HUES48 (cell line): Measurements from ENCODE around the gene RARG.
A peak's percentile ranks its signal among the peaks of the same experiment; 100 is the strongest.

Experiments
- H3K27ac ChIP-seq: one replicate; pipeline ENCODE4 v1.7.0; 2013; ENCODE audit warnings: low read depth, low read length, inconsistent platforms
- H3K27me3 ChIP-seq: 2 replicates; pipeline ENCODE4 v1.6.1; 2013; ENCODE audit warnings: mild to moderate bottlenecking, low read length; ENCODE audit not compliant: control insufficient read depth, insufficient read depth
- H3K36me3 ChIP-seq: 2 replicates; pipeline ENCODE4 v1.6.1; 2013; ENCODE audit warnings: low read length; ENCODE audit not compliant: control insufficient read depth, insufficient read depth
- H3K4me1 ChIP-seq: 2 replicates; pipeline ENCODE4 v1.6.1; 2013; ENCODE audit warnings: mild to moderate bottlenecking, low read length; ENCODE audit not compliant: control insufficient read depth, insufficient read depth
- H3K4me3 ChIP-seq: 2 replicates; pipeline ENCODE4 v1.5.1; 2013; ENCODE audit warnings: mild to moderate bottlenecking, low read depth, low read length
- H3K9ac ChIP-seq: 2 replicates; pipeline ENCODE4 v1.6.1; 2013; ENCODE audit warnings: mild to moderate bottlenecking, low read depth, low read length, moderate library complexity
- H3K9me3 ChIP-seq: 2 replicates; pipeline ENCODE4 v1.6.1; 2013; ENCODE audit warnings: low read length; ENCODE audit not compliant: control insufficient read depth, insufficient read depth

Gene RARG

DNA sequence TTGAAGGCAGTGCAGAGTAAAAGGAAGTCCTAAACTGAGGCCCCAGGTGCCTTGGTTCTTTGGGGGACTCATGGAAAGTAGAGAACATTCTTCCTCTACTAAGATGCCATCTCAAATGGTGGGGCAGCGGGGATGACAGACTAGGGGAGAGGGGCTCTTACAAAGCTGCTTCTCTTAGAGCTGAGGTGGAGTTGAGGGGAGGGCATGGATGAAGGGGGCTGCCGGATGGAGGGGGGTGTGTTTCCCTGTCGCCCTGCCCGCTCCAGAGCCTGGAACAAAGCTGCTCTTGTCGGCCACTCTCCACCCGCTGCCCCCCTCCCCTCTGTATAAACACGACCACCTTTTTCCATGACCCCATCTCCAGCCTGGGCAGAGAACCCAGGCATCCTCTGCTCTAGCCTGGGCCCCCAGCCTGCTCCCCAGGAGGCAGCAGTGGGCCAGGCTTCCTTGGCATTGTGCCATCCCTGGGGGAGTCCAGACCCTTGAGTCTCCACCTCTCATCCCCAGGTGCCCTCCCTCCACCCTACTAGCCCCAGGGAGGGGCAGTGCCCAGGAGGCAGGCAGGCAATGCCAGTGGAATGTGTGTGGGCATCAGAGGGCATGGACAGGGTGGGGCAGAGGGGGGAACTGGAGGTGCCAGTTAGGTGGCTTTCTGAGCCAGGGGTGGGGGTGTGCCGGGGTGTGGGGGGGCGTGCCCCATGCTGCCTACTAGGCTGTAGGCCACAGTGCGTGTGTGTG is 1.7 kb downstream of the RARG start:
- peaks cover 52% of the 10 kb centered on the region for H3K4me1 ChIP-seq
- H3K27ac ChIP-seq = no peak overlapping the region
- H3K9me3 ChIP-seq = no peaks in the 10 kb centered on the region
- H3K36me3 ChIP-seq = peaks cover 5% of the 10 kb centered on the region; the same call in 1 of the 2 replicates
- H3K9ac ChIP-seq = no peak overlapping the region
- no peaks in the 10 kb centered on the region; the same call in 1 of the 2 replicates for H3K27me3 ChIP-seq
- H3K4me3 ChIP-seq = no peak overlapping the region

DNA sequence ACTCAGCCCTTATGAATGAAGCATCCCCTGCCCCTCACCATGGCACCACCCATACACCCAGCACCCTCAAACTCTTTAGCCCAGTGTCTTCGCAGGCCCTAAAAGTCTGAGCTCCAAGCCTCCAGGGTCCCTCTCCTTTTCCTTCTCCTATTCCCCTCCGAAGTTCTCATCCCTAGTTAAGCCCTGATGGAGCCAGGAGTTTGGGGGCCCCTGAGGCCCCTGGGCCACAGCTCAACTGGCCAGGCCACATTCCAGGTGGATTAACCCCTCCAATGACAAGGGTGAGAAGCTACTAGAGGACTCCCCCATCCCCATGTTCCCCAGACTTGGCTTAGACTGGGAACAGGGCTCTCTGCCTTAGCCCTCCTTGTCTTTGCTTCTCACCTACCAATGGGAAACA is 2.6 kb downstream of the RARG start:
- Histone ChIP-seq H3K4me1 (peaks cover 51% of the 10 kb centered on the region), H3K27me3 (no peaks in the 10 kb centered on the region; the same call in 1 of the 2 replicates), H3K9me3 (no peaks in the 10 kb centered on the region), H3K4me3 (no peak overlapping the region), H3K27ac (no peak overlapping the region), H3K9ac (no peak overlapping the region), H3K36me3 (peaks cover 5% of the 10 kb centered on the region; the same call in 1 of the 2 replicates)

DNA sequence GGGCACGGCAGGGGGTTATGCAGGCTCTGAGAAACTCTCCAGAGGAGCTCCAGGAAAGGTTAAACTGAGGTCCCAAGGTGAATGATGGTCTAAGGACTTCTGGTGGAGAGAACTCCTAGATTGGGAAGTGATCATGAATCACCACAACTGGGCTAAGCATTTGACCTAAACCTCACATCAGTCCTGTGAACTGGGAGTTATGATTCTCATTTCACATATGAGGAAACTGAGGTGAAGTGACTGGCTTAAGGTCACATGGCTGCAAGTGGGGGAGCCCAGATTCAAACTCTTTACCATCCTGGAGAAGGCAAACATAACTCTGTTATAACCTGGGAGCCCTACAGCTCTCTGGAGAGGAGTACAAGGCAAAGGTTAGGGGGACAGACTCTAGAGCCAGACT is 4.2 kb downstream of the RARG start:
- Histone ChIP-seq H3K9ac (no peak overlapping the region), H3K4me3 (no peak overlapping the region), H3K27ac (no peak overlapping the region), H3K27me3 (no peaks in the 10 kb centered on the region; the same call in 1 of the 2 replicates), H3K4me1 (peaks cover 51% of the 10 kb centered on the region), H3K36me3 (peaks cover 5% of the 10 kb centered on the region; the same call in 1 of the 2 replicates), H3K9me3 (no peaks in the 10 kb centered on the region)

DNA sequence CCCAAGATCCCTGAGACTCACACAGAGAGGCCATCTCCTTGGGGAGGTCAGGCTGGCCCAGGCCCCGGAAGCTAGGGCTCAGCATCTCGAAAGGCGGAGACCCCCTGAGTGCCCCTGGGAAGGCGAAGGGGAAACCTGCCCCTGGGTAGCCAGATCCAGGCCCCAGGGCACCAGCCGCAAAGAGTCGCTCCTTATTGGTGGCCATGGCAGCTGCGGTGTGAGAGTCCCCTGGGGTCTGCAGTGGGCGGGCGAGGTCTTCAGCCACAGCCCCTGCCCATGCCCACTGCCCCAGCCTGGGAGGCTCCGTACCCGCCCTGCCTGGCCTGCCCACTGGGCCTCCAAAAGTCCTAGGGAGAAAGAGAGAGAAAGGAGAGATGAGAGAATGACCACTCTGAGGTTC is 4.7 kb downstream of the RARG start:
- Histone ChIP-seq H3K4me1 (peaks cover 52% of the 10 kb centered on the region), H3K27ac (no peak overlapping the region), H3K36me3 (peaks cover 5% of the 10 kb centered on the region; the same call in 1 of the 2 replicates), H3K4me3 (no peak overlapping the region), H3K9ac (no peak overlapping the region), H3K27me3 (no peaks in the 10 kb centered on the region; the same call in 1 of the 2 replicates), H3K9me3 (no peaks in the 10 kb centered on the region)

DNA sequence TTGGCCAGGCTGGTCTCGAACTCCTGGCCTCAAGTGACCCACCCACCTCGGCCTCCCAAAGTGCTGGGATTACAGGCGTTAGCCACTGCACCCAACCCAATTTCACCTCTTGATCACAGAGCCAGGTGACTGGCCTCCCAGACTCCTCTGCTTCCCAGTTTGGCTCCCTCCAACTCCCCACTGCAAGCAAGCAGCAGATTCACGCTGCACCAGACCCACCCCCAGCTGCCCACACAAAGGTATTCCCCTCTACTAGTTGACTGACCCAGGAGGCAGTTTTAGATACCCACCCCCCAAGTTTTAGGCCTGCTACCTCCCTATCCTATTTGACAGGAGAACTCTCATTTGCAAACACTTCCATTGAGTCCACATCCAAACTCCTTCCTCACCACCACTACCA is 5.2 kb downstream of the RARG start:
- H3K27me3 ChIP-seq = no peaks in the 10 kb centered on the region; the same call in 1 of the 2 replicates
- no peak overlapping the region for H3K4me3 ChIP-seq
- H3K9me3 ChIP-seq = no peaks in the 10 kb centered on the region
- peaks cover 5% of the 10 kb centered on the region; the same call in 1 of the 2 replicates for H3K36me3 ChIP-seq
- no peak overlapping the region for H3K27ac ChIP-seq
- no peak overlapping the region for H3K9ac ChIP-seq
- H3K4me1 ChIP-seq = peaks cover 56% of the 10 kb centered on the region

DNA sequence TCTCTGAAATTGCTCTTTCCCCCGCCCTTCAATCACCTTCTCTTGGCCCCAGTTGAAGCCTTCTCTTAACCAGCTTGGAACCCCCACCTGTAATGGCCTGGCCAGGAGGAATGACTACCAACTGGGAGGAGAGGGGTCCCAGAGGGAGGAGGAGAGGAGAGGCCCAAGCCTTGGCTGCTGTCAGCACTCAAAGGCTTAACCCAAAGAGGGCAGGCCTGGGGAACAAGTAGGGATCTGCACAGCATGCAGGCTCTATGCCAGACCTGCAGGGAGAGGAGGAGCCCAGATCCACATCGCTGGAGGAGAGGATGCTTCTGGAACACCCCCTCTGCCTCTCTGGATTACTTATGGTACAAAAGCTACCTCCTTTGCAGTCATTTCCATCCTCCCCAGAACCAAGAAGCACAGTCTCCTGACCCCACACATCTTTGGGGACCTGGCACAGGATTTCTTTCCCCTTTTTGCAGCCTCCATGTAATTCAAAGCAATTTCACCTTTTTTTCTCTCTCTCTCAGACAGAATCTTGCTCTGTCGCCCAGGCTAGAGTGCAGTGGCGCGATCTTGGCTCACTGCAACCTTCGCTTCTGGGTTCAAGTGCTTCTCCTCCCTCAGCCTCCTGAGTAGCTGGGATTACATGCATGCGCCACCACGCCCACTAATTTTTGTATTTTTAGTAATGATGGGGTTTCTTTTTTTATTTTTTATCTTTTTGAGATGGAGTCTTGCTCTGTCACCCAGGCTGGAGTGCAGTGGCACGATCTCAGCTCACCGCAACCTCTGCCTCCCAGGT is 6.2 kb downstream of the RARG start:
- Histone ChIP-seq H3K4me3 (no peak overlapping the region), H3K4me1 (peaks cover 50% of the 10 kb centered on the region), H3K9me3 (no peaks in the 10 kb centered on the region), H3K36me3 (peaks cover 5% of the 10 kb centered on the region; the same call in 1 of the 2 replicates), H3K27me3 (no peaks in the 10 kb centered on the region; the same call in 1 of the 2 replicates), H3K27ac (no peak overlapping the region), H3K9ac (no peak overlapping the region)

DNA sequence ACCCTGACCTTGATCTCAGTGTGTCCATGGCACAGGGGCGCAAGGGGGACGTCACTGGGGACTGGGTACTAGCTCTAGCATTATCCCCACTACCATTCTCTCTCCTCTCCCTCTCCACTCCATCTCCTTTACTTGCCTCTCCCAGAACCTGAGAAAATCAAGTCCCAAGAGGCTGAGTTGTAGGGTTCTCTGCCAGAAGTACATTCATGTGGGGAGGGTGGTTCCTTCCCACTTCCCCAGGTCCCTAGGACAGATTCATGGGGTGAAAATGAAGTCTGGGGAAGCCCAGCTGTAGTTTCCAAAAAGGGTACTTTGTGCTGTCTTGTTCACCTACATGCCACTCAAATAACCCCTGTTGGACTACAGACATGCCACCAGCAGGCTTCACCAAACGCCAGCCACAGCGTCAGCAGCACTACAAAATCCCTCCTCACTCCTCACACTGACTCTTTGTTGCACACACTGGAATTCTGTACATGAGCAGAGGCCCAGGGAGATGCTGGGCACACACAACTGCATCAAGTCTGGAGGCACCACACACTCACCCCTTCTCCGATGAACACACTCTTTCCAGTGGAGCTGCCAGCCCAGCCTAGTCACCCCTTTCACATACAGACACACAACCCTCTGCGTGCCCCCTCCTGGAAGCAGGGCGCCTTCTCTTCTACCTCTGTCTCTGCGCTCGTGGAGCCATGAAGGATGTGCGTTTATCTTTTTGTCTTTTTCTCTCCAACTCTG is 6.9 kb downstream of the RARG start:
- Histone ChIP-seq H3K9me3 (no peaks in the 10 kb centered on the region), H3K27ac (no peak overlapping the region), H3K9ac (no peak overlapping the region), H3K4me3 (no peak overlapping the region), H3K4me1 (peaks cover 45% of the 10 kb centered on the region), H3K36me3 (peaks cover 5% of the 10 kb centered on the region; the same call in 1 of the 2 replicates), H3K27me3 (no peaks in the 10 kb centered on the region)

DNA sequence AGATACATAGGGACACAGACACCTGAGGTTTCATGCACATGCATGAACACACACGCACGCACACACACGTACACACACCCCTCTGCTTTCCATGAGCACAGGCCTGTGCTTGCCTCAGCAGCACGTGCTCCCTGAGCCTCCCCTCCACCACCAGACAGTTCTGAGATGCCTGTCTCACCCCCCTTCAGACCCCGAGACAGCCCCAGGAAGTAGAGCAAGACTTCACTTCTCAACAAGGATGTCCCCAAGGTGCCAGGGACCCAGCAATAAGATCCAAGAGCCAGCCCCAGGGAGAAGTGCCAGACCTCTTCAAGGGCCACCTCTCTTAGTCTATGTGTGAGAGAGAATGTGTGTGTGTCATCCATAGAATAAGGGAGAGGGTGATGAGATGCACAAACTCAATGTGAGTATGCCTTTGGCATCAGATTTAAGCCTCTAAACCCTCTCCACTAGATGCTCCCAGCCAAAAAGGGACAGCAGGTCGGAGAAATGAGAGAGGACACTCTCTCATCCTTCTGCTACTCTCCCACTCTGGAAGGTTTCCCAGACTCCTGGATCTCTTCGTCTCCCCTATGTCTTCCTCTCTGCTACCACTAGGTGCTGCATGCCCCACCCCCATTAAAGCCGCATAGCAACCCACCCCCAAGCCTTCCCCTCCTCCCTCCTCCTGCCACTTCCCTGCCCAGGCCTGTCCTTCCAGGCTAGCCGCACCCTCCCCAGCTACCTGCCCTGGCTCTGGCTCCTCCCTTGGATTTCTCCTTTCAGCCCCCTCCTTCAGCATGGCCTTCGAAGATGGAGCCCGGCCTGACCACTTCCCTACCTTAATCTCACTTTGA is 7.7 kb downstream of the RARG start:
- H3K27me3 ChIP-seq = peaks cover 5% of the 10 kb centered on the region
- peaks cover 5% of the 10 kb centered on the region; the same call in 1 of the 2 replicates for H3K36me3 ChIP-seq
- H3K9ac ChIP-seq = no peak overlapping the region
- 0 out of 2 replicates have a peak overlapping the region, but pooled peaks have one; percentile 3 for H3K4me3 ChIP-seq
- peaks cover 38% of the 10 kb centered on the region for H3K4me1 ChIP-seq
- no peaks in the 10 kb centered on the region for H3K9me3 ChIP-seq
- no peak overlapping the region for H3K27ac ChIP-seq

DNA sequence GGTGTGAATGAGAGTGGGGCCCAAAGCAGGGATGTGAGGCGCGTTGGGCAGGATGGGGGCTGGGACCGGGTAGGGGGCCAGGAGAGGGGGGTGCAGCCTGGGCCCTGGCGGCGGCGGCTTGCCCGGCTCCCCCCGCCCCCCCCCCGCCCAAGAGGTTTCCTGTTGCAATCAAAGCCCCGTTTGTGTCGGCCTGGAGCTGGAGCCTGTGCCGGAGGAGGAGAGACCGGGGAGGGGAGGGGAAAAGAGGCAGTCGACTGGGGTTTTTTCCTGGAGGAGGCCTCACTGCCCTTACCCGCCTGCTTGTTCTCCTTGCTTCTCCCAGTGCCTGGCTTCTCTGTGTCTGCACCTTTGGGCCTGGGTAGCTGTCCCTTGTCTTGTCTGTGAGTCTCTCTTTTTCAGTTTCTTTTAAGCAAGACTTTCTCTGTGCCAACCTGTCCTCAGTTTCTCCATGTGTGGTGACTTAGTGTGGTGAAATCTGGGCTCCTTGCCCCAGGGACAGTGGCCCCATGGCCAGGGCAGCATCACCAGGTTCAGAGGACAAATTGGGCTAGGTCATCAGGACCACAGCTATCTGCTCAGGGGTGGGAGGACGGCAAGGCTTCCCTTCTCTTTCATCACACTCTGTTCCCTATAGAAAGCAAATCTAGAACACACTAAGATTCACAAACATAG is 8.5 kb downstream of the RARG start:
- Histone ChIP-seq H3K27me3 (peaks cover 10% of the 10 kb centered on the region), H3K4me3 (0 out of 2 replicates have a peak overlapping the region, but pooled peaks have one; percentile 3), H3K27ac (peak overlapping the region; percentile 37), H3K9ac (no peak overlapping the region), H3K4me1 (peaks cover 38% of the 10 kb centered on the region), H3K9me3 (no peaks in the 10 kb centered on the region), H3K36me3 (peaks cover 5% of the 10 kb centered on the region; the same call in 1 of the 2 replicates)
